ENCODE results near the gene DENND4A. TPM values are rescaled to one million over a fixed set of nuclear protein-coding genes. Genes with fewer than 3 reads are reported as not detected.
"Not testable (repeated sequence)": the region's sequence is repeated elsewhere in the genome, so short reads cannot be mapped to it uniquely, and the experiment has no call there.

DENND4A gene
- total RNA-seq, 2 donors from 2014 or later, result 15.7 to 21.8 TPM

GRCh38 chr15:65623103-65623502, 169.0 kb downstream of the DENND4A start:
- H3K27me3 ChIP-seq, result no peaks in the 10 kb centered on the region
- intact Hi-C loops (cut with DNase I), result no loop called here
- DNase-seq, result no peak
- no peak overlapping the region for H3K9ac ChIP-seq (ENCODE audit: low read depth in 2 of 2, low read length in 2 of 2)
- no peaks in the 10 kb centered on the region for H3K4me1 ChIP-seq
- H3K9me3 ChIP-seq, result no peaks in the 10 kb centered on the region
- H3K36me3 ChIP-seq, result no peaks in the 10 kb centered on the region
- H3K27ac ChIP-seq, result no peak overlapping the region
- TF ChIP-seq, protein P1, sequence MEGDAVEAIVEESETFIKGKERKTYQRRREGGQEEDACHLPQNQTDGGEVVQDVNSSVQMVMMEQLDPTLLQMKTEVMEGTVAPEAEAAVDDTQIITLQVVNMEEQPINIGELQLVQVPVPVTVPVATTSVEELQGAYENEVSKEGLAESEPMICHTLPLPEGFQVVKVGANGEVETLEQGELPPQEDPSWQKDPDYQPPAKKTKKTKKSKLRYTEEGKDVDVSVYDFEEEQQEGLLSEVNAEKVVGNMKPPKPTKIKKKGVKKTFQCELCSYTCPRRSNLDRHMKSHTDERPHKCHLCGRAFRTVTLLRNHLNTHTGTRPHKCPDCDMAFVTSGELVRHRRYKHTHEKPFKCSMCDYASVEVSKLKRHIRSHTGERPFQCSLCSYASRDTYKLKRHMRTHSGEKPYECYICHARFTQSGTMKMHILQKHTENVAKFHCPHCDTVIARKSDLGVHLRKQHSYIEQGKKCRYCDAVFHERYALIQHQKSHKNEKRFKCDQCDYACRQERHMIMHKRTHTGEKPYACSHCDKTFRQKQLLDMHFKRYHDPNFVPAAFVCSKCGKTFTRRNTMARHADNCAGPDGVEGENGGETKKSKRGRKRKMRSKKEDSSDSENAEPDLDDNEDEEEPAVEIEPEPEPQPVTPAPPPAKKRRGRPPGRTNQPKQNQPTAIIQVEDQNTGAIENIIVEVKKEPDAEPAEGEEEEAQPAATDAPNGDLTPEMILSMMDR (IDR thresholded peaks at IDR 0.05), result no peak
- no peak overlapping the region for H3K4me3 ChIP-seq

DNA sequence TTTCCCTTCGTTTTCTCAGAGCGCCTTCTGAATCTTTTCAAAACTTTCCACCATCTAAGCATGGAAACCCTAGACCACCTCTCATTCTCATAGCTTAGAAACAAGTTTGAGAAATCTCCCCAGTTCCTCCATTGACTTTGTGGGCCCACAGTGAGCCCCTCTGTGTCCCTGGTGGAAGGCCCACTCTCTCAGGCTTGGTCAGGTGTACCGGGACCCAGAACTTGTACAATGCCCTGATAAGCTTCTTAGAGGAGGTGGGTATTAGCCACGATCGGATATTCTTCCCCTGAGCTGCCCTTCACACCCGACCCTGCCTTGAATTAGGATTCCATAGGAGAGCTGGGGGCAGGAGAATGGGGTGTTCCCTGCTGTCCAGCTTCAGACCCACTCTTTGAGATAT, 170.5 kb downstream of the DENND4A start, which contains the start of gene SLC24A1:
TSS of gene SLC24A1 (plus strand) at position 301 of the 400 bp plus-strand sequence. CDS start 2,143 bp downstream, outside the sequence.
- no peak for DNase-seq
- TF ChIP-seq, protein P1 (IDR thresholded peaks at IDR 0.05), result no peak

GRCh38 chr15:65620833-65621232, 171.3 kb downstream of the DENND4A start:
- Histone ChIP-seq H3K4me1 (no peaks in the 10 kb centered on the region), H3K9ac (ENCODE audit: low read depth in 2 of 2, low read length in 2 of 2) (no peak overlapping the region), H3K27me3 (no peaks in the 10 kb centered on the region), H3K27ac (no peak overlapping the region), H3K4me3 (no peak overlapping the region), H3K9me3 (no peaks in the 10 kb centered on the region), H3K36me3 (no peaks in the 10 kb centered on the region)
- TF ChIP-seq, protein P1 (IDR thresholded peaks at IDR 0.05), result no peak
- intact Hi-C loops (cut with DNase I), result no loop called here
- no peak for DNase-seq

More for the DNA sequence above, 170.5 kb downstream of the DENND4A start, which contains the start of gene SLC24A1:
- Histone ChIP-seq H3K36me3 (no peaks in the 10 kb centered on the region), H3K4me3 (no peak within 1 kb of the TSS), H3K4me1 (no peaks in the 10 kb centered on the region), H3K27me3 (no peaks in the 10 kb centered on the region), H3K9me3 (no peaks in the 10 kb centered on the region), H3K9ac (ENCODE audit: low read depth in 2 of 2, low read length in 2 of 2) (no peak within 1 kb of the TSS), H3K27ac (no peak within 1 kb of the TSS)
- intact Hi-C loops (cut with DNase I), result no loop called here

- H3K9ac ChIP-seq (ENCODE audit: low read depth in 2 of 2, low read length in 2 of 2), result no peak overlapping the region
- no peaks in the 10 kb centered on the region for H3K9me3 ChIP-seq
- DNase-seq, result no peak
- no peak overlapping the region for H3K4me3 ChIP-seq
- no peaks in the 10 kb centered on the region for H3K27me3 ChIP-seq
- intact Hi-C loops (cut with DNase I), result no loop called here
- no peaks in the 10 kb centered on the region for H3K36me3 ChIP-seq
- no peak overlapping the region for H3K27ac ChIP-seq
- TF ChIP-seq, protein P1 (IDR thresholded peaks at IDR 0.05), result no peak
- H3K4me1 ChIP-seq, result no peaks in the 10 kb centered on the region
Measured at GRCh38 chr15:65619626-65620290, 172.3 kb downstream of the DENND4A start.

GRCh38 chr15:65618560-65619109, 173.5 kb downstream of the DENND4A start:
- no peaks in the 10 kb centered on the region for H3K27me3 ChIP-seq
- intact Hi-C loops (cut with DNase I), result no loop called here
- TF ChIP-seq, protein P1 (IDR thresholded peaks at IDR 0.05), result no peak
- H3K36me3 ChIP-seq, result no peaks in the 10 kb centered on the region
- H3K4me1 ChIP-seq, result no peaks in the 10 kb centered on the region
- H3K9ac ChIP-seq (ENCODE audit: low read depth in 2 of 2, low read length in 2 of 2), result no peak overlapping the region
- DNase-seq, result no peak
- no peaks in the 10 kb centered on the region for H3K9me3 ChIP-seq
- no peak overlapping the region for H3K27ac ChIP-seq
- no peak overlapping the region for H3K4me3 ChIP-seq

DNA sequence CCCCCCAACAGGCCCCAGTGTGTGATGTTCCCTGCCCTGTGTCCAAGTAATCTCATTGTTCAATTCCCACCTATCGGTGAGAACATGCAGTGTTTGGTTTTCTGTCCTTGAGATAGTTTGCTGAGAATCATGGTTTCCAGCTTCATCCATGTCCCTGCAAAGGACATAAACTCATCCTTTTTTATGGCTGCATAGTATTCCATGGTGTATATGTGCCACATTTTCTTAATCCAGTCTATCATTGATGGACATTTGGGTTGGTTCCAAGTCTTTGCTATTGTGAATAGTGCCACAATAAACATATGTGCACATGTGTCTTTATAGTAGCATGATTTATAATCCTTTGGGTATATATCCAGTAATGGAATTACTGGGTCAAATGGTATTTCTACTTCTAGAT, 176.2 kb downstream of the DENND4A start:
- H3K36me3 ChIP-seq; H3K4me3 ChIP-seq; H3K27me3 ChIP-seq; intact Hi-C loops (cut with DNase I); H3K9me3 ChIP-seq; H3K4me1 ChIP-seq; H3K27ac ChIP-seq; DNase-seq; H3K9ac ChIP-seq (ENCODE audit: low read depth in 2 of 2, low read length in 2 of 2): not testable (repeated sequence)
